Fibroblast of lung (primary cell): Measurements from ENCODE around the gene ASB14.

ENCODE experiments used
- CTCF ChIP-seq, 2 donors: IDR thresholded peaks in 1 of 2; conservative IDR thresholded peaks in 1 of 2; 1 replicate in 1 of 2; 2 replicates in 1 of 2; pipeline ENCODE4 v1.5.1; 2011 to 2012; ENCODE audit warnings: low read length in 2 of 2, control low read depth in 1 of 2, inconsistent platforms in 1 of 2, low read depth in 1 of 2, mild to moderate bottlenecking in 1 of 2
- EZH2 ChIP-seq: IDR thresholded peaks from 2 replicates; pipeline ENCODE4 v1.5.1; 2012; ENCODE audit warnings: low read length, control low read depth, mild to moderate bottlenecking; ENCODE audit errors: missing control alignments

GRCh38 chr3:57335283-57335938 lies 42.9 kb upstream of the ASB14 start:
- TF ChIP-seq CTCF (conservative IDR thresholded peaks at IDR 0.05 in 1 of 2, IDR thresholded peaks at IDR 0.05 in 1 of 2; ENCODE audit: low read depth in 1 of 2, low read length in 2 of 2), result no peak
- no peak for TF ChIP-seq EZH2
